ENCODE data around the gene SWT1. TPM values are rescaled to one million over a fixed set of nuclear protein-coding genes. Genes with fewer than 3 reads are reported as not detected.
A peak's percentile ranks its signal among the peaks of the same experiment; 100 is the strongest.

Gene SWT1
- total RNA-seq, 2 experiments from 2014 or later, result 4.1 to 5.3 TPM

GRCh38 chr1:185244015-185244747 is 87.2 kb downstream of the SWT1 start:
- ChIA-PET CTCF (interaction anchor here (1.6 kb wide), 1 partner anchor 73 kb away, joined by 3 read pairs; the partner anchor contains the start of gene IVNS1ABP), POLR2A (interaction anchor here (0.7 to 1.3 kb wide), 4 partner anchors 37 to 73 kb away, joined by 3 to 4 read pairs (median 4); partner anchors contain the start of gene IVNS1ABP)
- H3K9me3 Mint-ChIP-seq, result no peaks in the 10 kb centered on the region
- ATAC-seq (ENCODE audit: poor library complexity) (no peak), DNase-seq (peak in 8 of 14 experiments; percentile 19 to 59 (median 26))
- Histone ChIP-seq H3K27me3 (ENCODE audit: control insufficient read depth in 1 of 2, insufficient read depth in 2 of 2, low read length in 2 of 2) (no peaks in the 10 kb centered on the region), H3K9me3 (ENCODE audit: control insufficient read depth in 1 of 2, insufficient read depth in 1 of 2, low read length in 2 of 2) (no peaks in the 10 kb centered on the region), H3K4me1 (ENCODE audit: insufficient read depth, low read length) (no peaks in the 10 kb centered on the region), H3K27ac (ENCODE audit: low read depth in 1 of 2, low read length in 2 of 2) (no peak overlapping the region), H3K4me3 (ENCODE audit: low read length) (no peak overlapping the region), H3K36me3 (ENCODE audit: insufficient read depth, low read length) (no peaks in the 10 kb centered on the region)
- H3K27me3 Mint-ChIP-seq, result no peaks in the 10 kb centered on the region
- H3K27ac Mint-ChIP-seq, result no peak overlapping the region
- H3K36me3 Mint-ChIP-seq (ENCODE audit: low read depth), result no peaks in the 10 kb centered on the region
- intact Hi-C loops (cut with DNase I, micrococcal nuclease), result loop anchor here in 1 of 2 experiments (5.0 kb wide), 2 partner anchors 38 to 73 kb away; partner anchors contain the start of gene IVNS1ABP
- H3K4me1 Mint-ChIP-seq (ENCODE audit: low read depth), result peaks cover 39% of the 10 kb centered on the region
- no peak for TF ChIP-seq CTCF (IDR thresholded peaks at IDR 0.05)
- no peak overlapping the region for H3K4me3 Mint-ChIP-seq

- Mint-ChIP-seq H3K27ac (no peak overlapping the region), H3K36me3 (ENCODE audit: low read depth) (no peaks in the 10 kb centered on the region), H3K9me3 (no peaks in the 10 kb centered on the region), H3K4me3 (no peak overlapping the region), H3K27me3 (no peaks in the 10 kb centered on the region), H3K4me1 (ENCODE audit: low read depth) (peaks cover 38% of the 10 kb centered on the region)
- CTCF ChIA-PET, result interaction anchor here (1.6 kb wide), 1 partner anchor 72 kb away, joined by 3 read pairs; the partner anchor contains the start of gene IVNS1ABP
- Histone ChIP-seq H3K4me1 (ENCODE audit: insufficient read depth, low read length) (no peaks in the 10 kb centered on the region), H3K4me3 (ENCODE audit: low read length) (no peak overlapping the region), H3K27ac (ENCODE audit: low read depth in 1 of 2, low read length in 2 of 2) (no peak overlapping the region), H3K36me3 (ENCODE audit: insufficient read depth, low read length) (no peaks in the 10 kb centered on the region), H3K9me3 (ENCODE audit: control insufficient read depth in 1 of 2, insufficient read depth in 1 of 2, low read length in 2 of 2) (no peaks in the 10 kb centered on the region), H3K27me3 (ENCODE audit: control insufficient read depth in 1 of 2, insufficient read depth in 2 of 2, low read length in 2 of 2) (no peaks in the 10 kb centered on the region)
- intact Hi-C loops (cut with DNase I, micrococcal nuclease), result loop anchor here in 1 of 2 experiments (5.0 kb wide), 1 partner anchor 47 kb away; no protein-coding TSS in a partner anchor
- DNase-seq (no peak), ATAC-seq (ENCODE audit: poor library complexity) (no peak)
- POLR2A ChIA-PET, result interaction anchor here (1.1 kb wide), 1 partner anchor 70 kb away, joined by 4 read pairs; no protein-coding TSS in a partner anchor
- no peak for TF ChIP-seq CTCF (IDR thresholded peaks at IDR 0.05)
Observed at GRCh38 chr1:185245466-185245865, 88.5 kb downstream of the SWT1 start.

GRCh38 chr1:185249563-185249962 is 92.6 kb downstream of the SWT1 start:
- no peaks in the 10 kb centered on the region for H3K9me3 ChIP-seq (ENCODE audit: control insufficient read depth in 1 of 2, insufficient read depth in 1 of 2, low read length in 2 of 2)
- H3K27ac ChIP-seq (ENCODE audit: low read depth in 1 of 2, low read length in 2 of 2), result no peak overlapping the region
- POLR2A ChIA-PET, result interaction anchor here (1.2 to 1.5 kb wide), 4 partner anchors 9 to 431 kb away, joined by 3 to 4 read pairs (median 3); no protein-coding TSS in a partner anchor
- H3K4me1 ChIP-seq (ENCODE audit: insufficient read depth, low read length), result no peaks in the 10 kb centered on the region
- no peaks in the 10 kb centered on the region for H3K27me3 Mint-ChIP-seq
- no peak for TF ChIP-seq CTCF (IDR thresholded peaks at IDR 0.05)
- intact Hi-C loops (cut with DNase I, micrococcal nuclease), result loop anchor here in 1 of 2 experiments (5.0 kb wide), 1 partner anchor 43 kb away; no protein-coding TSS in a partner anchor
- DNase-seq, result no peak
- H3K36me3 Mint-ChIP-seq (ENCODE audit: low read depth), result no peaks in the 10 kb centered on the region
- peaks cover 31% of the 10 kb centered on the region for H3K4me1 Mint-ChIP-seq (ENCODE audit: low read depth)
- H3K27ac Mint-ChIP-seq, result peak overlapping the region; percentile 39
- no peaks in the 10 kb centered on the region for H3K27me3 ChIP-seq (ENCODE audit: control insufficient read depth in 1 of 2, insufficient read depth in 2 of 2, low read length in 2 of 2)
- no peak for ATAC-seq (ENCODE audit: poor library complexity)
- CTCF ChIA-PET, result interaction anchor here (0.6 kb wide), 1 partner anchor 83 kb away, joined by 3 read pairs; no protein-coding TSS in a partner anchor
- no peak overlapping the region for H3K4me3 ChIP-seq (ENCODE audit: low read length)
- no peaks in the 10 kb centered on the region for H3K36me3 ChIP-seq (ENCODE audit: insufficient read depth, low read length)
- no peaks in the 10 kb centered on the region for H3K9me3 Mint-ChIP-seq
- no peak overlapping the region for H3K4me3 Mint-ChIP-seq
